Epidermal melanocyte (primary cell): ENCODE results near the gene UGT1A6.
"Not testable (repeated sequence)": the region's sequence is repeated elsewhere in the genome, so short reads cannot be mapped to it uniquely, and the experiment has no call there.

Experiments used
- DNase-seq: peaks from one replicate; pipeline ENCODE4 v3.0.0; 2011; ENCODE audit warnings: low spot score; ENCODE audit not compliant: insufficient read length

The UGT1A6 gene

GRCh38 chr2:233692648-233693047, at the start of gene UGT1A6:
Gene UGT1A6, plus strand, starts transcription at chr2:233692890. Its CDS starts 115 bp downstream, at chr2:233693005.
- no peak for DNase-seq

DNA sequence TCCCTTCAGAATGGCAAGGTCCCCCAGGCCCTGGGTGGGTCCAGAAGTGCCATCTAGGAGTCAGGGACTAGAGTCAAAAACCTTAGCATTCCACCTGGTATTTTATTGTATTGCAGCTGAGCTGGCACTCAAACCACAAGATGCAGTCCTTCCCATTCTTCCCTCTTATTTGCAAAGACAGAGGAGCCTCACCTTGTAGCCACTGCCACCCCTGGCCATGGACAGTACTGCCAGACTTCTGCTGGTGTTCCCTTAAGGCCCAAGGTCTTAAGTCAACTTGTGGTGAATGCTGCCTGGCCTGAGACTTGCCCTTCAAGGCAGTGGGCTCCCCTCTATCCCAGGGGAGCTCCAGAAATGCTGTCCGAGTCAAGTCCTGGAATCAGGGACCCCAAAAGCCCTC, 49.6 kb upstream of the UGT1A6 start:
- DNase-seq: no peak

- DNase-seq: not testable (repeated sequence)
Measured at GRCh38 chr2:233646033-233646432, 46.7 kb upstream of the UGT1A6 start.

- no peak for DNase-seq
Measured at GRCh38 chr2:233650981-233651380, 41.7 kb upstream of the UGT1A6 start.

DNA sequence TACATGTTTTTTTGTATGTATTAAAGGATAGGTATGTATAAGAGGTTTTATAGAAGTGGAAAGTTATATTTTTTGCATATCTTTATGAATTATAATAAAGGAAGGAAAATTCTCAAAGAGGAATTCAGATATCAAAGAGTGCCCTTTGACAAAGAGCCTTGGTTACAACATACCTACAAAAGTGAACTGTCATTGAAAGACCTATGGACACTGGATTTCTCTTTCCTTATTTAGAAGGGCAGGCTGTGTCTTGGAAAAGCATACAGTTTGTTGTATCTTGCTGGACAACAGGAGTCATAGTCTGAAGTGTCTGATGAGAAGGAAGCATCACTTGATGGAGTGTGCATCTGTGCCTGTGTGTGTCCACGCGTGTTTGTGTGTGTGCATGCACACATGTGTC, 41.3 kb upstream of the UGT1A6 start:
- DNase-seq: no peak

- DNase-seq: no peak
Measured at GRCh38 chr2:233654501-233654900, 38.2 kb upstream of the UGT1A6 start.

DNA sequence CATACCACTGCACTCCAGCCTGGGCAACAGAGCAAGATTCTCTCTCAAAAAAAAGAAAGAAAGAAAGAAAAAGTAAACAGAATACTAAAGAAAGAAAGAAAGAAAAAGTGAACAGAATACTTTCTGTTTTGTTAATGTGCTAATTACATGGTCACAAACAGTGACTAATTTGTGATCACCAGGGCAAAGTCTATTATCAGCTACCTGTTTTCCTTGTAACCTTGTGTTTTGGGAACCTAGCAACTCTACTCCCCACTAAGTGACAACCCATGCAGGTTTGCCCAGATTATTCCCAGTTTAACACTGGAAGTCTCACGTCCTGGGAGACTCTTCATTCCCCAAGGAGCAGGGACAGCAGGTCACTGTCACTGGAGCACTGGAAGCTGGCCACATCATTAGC, 37.6 kb upstream of the UGT1A6 start:
- no peak for DNase-seq

GRCh38 chr2:233655943-233656342, 36.7 kb upstream of the UGT1A6 start:
- not testable (repeated sequence) for DNase-seq

DNA sequence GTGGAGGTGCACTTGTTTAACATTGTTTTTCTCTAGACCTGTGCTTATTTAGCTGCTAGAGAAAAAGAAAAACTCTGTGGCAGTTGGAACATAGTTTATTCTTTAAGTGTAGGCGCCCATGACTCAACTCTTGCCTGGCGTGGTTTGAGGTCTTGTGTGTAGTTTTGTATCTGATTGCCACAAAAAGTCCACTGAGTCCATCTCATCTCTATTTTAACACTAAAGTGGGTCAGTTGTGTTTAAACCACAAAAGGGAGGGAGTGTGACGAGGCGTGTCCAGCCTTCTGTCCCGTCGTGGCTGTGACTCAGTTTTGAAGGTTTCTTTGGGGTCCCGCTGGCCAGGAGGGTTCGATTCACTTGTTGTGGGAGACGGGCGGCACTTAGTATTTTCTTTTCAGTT, 36.2 kb upstream of the UGT1A6 start:
- DNase-seq: no peak

DNA sequence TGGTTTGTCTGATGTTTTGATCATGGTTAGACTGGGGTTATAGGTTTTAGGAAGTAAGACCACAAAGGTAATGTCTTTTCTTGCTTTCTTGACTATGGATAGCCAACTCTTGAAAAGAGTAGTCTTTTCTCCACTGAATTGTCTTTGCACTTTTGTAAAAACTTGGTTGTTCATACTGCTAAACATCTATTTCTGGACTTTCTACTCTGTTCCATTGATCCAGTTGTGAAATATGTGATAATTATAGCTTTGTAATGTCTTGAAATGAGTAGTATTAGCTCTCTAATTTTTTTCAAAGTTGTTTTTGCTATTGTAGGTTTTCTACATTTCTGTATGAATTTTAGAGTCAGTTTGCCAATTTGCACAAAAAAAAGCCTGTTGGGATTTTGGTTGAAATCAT, 34.1 kb upstream of the UGT1A6 start:
- DNase-seq: no peak

DNA sequence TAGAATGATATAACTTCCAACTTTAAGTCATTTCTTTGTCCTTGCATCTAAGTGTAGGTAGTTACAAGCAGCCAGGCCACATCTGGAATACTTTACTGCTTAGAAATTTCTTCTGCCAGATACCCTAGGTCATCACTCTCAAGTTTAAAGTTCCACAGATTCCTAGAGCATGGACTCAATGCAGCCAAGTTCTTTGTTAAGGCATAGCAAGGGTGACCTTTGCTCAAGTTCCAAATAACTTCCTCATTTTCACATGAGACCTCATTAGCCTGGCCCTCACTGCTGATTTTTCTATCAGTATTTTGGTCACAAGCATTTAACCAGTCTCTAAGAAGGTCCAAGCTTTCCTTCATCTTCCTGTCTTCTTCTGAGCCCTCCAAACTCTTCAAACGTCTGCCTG, 28.8 kb upstream of the UGT1A6 start:
- DNase-seq: no peak

GRCh38 chr2:233668605-233669260, 24.0 kb upstream of the UGT1A6 start:
- DNase-seq: no peak

- no peak for DNase-seq
Measured at GRCh38 chr2:233671290-233672161, 21.2 kb upstream of the UGT1A6 start, which contains the start of gene UGT1A9. Gene UGT1A9, plus strand, starts transcription at chr2:233671898. Its CDS starts 37 bp downstream, at chr2:233671935.

- DNase-seq: no peak
Measured at GRCh38 chr2:233672886-233673285, 19.8 kb upstream of the UGT1A6 start.

DNA sequence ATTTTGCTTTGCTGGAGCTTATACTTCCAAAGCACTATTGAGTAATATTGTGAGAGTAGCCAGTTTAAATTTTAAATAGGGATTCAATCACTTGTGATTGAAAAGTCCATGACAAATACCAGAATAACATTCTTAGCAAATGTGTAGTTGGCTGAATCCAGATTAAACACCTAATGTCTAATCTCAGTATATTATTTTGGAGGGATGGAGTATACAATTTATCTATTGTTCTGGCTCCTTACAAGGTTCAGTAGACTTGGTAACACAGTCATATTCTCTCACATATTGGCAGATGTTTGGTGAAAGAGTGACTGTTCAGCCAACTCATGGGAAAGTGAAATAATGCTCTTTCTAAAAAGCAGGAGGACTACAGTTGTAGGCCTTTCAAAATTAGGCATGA, 18.8 kb upstream of the UGT1A6 start:
- DNase-seq: no peak

- no peak for DNase-seq
Measured at GRCh38 chr2:233674314-233674713, 18.4 kb upstream of the UGT1A6 start.

GRCh38 chr2:233674995-233675394, 17.7 kb upstream of the UGT1A6 start:
- DNase-seq: no peak

- DNase-seq: no peak
Measured at GRCh38 chr2:233676046-233676445, 16.6 kb upstream of the UGT1A6 start.

- no peak for DNase-seq
Measured at GRCh38 chr2:233679196-233679595, 13.5 kb upstream of the UGT1A6 start.

DNA sequence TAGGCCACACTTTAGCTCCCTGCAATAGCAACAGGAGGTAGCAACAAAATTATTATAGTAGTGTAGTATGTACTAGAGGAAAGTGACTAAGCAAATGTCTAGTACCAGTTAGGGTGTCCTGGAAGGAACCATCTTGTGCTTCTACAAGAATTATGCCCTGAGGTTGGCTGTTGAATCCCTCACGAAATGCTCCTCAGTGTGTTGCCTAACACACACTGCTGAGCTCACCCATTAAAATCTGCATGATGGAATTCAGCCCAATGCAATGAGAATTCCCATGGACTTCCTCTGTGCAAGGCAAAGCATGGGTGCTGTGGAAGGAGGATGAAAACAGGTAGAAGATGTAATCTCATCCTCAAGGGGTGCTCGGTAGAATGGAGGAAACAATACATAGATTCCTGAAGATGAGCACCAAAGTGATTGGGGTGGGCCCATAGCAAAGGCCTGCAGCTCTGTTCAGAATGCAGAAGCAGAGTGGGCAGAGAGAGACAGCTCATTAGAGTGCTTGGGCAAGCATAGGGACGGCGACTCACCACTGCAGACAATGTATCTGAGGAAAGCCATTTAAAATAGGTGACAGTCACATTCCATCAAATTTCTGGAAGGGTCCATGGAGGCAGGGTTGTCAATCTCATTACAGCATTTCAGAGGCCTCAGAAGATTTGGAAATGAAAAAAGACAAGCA, 12.2 kb upstream of the UGT1A6 start:
- DNase-seq: no peak

- DNase-seq: no peak
Measured at GRCh38 chr2:233681521-233682099, 11.1 kb upstream of the UGT1A6 start, which contains the start of gene UGT1A7. Gene UGT1A7, plus strand, starts transcription at chr2:233681901. Its CDS starts 37 bp downstream, at chr2:233681938.

- no peak for DNase-seq
Measured at GRCh38 chr2:233684640-233685039, 8.1 kb upstream of the UGT1A6 start.
